Natural killer cell (primary cell): ENCODE results near the gene JMJD8. TPM values are rescaled to one million over a fixed set of nuclear protein-coding genes. Genes with fewer than 3 reads are reported as not detected.

ENCODE experiments used
- ATAC-seq, 3 donors: fragments of 150-1000 bp in 2 of 3; fragments of 200-7000 bp in 1 of 3; cut with Tn5 transposase; 1 replicate in 1 of 3; 2 replicates in 2 of 3; pipeline ENCODE4 v1.10.0; 2021; ENCODE audit warnings: mild to moderate bottlenecking in 2 of 3, moderate library complexity in 2 of 3
- DNase-seq, 2 donors: peaks; one replicate each; pipeline versions ENCODE4 v3.0.0 to v3.0.0-alpha.2; 2013 to 2021; ENCODE audit warnings: mixed read lengths in 1 of 2
- H3K27ac ChIP-seq: one replicate; pipeline ENCODE4 v1.5.1; 2013; ENCODE audit warnings: mild to moderate bottlenecking, low read length
- H3K27me3 ChIP-seq: one replicate; pipeline ENCODE4 v1.6.1; 2013; ENCODE audit warnings: low read length; ENCODE audit not compliant: control insufficient read depth, insufficient read depth
- H3K36me3 ChIP-seq: one replicate; pipeline ENCODE4 v1.6.1; 2013; ENCODE audit warnings: low read length; ENCODE audit not compliant: control insufficient read depth, insufficient read depth
- H3K4me1 ChIP-seq: one replicate; pipeline ENCODE4 v1.6.1; 2013; ENCODE audit warnings: low read length; ENCODE audit not compliant: control insufficient read depth, insufficient read depth
- H3K4me3 ChIP-seq: one replicate; pipeline ENCODE4 v1.5.1; 2013; ENCODE audit warnings: low read length
- H3K9me3 ChIP-seq: one replicate; pipeline ENCODE4 v1.6.1; 2013; ENCODE audit warnings: low read length; ENCODE audit not compliant: control insufficient read depth, insufficient read depth
- H3K27ac Mint-ChIP-seq, 2 donors: one replicate each; pipeline ENCODE4 v1.8.0; 2022; ENCODE audit warnings: mild to moderate bottlenecking in 2 of 2, mixed read lengths in 2 of 2, moderate library complexity in 1 of 2
- H3K27me3 Mint-ChIP-seq, 2 donors: one replicate each; pipeline ENCODE4 v1.8.0; 2022; ENCODE audit warnings: low read depth in 2 of 2, mixed read lengths in 2 of 2
- H3K36me3 Mint-ChIP-seq: one replicate; pipeline ENCODE4 v1.8.0; 2022; ENCODE audit warnings: mixed read lengths
- H3K4me1 Mint-ChIP-seq, 2 donors: one replicate each; pipeline ENCODE4 v1.8.0; 2022; ENCODE audit warnings: mixed read lengths in 2 of 2
- H3K4me3 Mint-ChIP-seq: one replicate; pipeline ENCODE4 v1.8.0; 2022; ENCODE audit warnings: mild to moderate bottlenecking, moderate library complexity, mixed read lengths
- H3K9me3 Mint-ChIP-seq, 2 donors: one replicate each; pipeline ENCODE4 v1.8.0; 2022; ENCODE audit warnings: mixed read lengths in 2 of 2
- WGBS: methylation state at CpG from one replicate; pipeline ENCODE4 v1.1.7; 2013; ENCODE audit warnings: missing lambda C conversion rate; ENCODE audit not compliant: insufficient coverage; 5-methylcytosine and 5-hydroxymethylcytosine counted together
- intact Hi-C: fragments of 100-400 bp; cut with micrococcal nuclease; formaldehyde crosslinking; loops from one replicate; pipeline ENCODE4 v1.14.2; 2022
- total RNA-seq, 4 donors: library from RNA; stranded (reverse); fragments of 120-200 nt in 1 of 4; gene quantifications; one replicate each; pipeline versions ENCODE4 v1.2.3 to v1.2.4, GENCODE V29; 2013 to 2022
- TF ChIP-seq, protein P1 (sequence below): fragments of 200-600 bp; IDR thresholded peaks from one replicate; pipeline ENCODE4 v1.8.0; 2022; ENCODE audit warnings: antibody characterized with exemption

The JMJD8 gene
- total RNA-seq, 3 donors from 2014 or later (not counting 1 experiment from before 2014, with no cell fraction given) = 29.5 to 32.6 (median 31.5) TPM

DNA sequence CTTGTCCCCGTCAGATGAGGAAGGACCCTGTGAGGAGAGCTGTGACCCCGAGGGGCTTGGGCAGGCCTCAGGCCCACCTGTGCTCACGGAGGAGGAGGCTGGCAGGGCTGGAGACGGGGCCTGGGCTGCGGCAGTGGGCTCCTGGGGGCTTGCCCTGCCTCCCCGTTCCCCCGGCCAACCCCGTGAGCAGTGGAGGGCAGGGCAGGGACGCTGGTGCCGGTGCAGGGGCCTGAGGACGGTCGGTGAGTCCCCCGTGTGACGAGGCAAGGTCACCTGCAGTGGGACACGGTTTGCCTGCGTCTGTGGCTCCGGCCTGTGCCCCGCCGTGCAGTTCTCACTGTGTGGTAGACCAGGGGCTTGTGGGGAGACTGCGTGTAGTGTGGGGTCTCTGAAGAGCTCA lies 24.5 kb downstream of the JMJD8 start:
- intact Hi-C loops = loop anchor here (5.0 kb wide), 1 partner anchor 267 kb away; no protein-coding TSS in a partner anchor
- 87% methylated on average over 20 of the region's 20 CpGs for WGBS
- H3K4me1 Mint-ChIP-seq = peaks cover 4 to 13% of the 10 kb centered on the region in 2 donors

DNA sequence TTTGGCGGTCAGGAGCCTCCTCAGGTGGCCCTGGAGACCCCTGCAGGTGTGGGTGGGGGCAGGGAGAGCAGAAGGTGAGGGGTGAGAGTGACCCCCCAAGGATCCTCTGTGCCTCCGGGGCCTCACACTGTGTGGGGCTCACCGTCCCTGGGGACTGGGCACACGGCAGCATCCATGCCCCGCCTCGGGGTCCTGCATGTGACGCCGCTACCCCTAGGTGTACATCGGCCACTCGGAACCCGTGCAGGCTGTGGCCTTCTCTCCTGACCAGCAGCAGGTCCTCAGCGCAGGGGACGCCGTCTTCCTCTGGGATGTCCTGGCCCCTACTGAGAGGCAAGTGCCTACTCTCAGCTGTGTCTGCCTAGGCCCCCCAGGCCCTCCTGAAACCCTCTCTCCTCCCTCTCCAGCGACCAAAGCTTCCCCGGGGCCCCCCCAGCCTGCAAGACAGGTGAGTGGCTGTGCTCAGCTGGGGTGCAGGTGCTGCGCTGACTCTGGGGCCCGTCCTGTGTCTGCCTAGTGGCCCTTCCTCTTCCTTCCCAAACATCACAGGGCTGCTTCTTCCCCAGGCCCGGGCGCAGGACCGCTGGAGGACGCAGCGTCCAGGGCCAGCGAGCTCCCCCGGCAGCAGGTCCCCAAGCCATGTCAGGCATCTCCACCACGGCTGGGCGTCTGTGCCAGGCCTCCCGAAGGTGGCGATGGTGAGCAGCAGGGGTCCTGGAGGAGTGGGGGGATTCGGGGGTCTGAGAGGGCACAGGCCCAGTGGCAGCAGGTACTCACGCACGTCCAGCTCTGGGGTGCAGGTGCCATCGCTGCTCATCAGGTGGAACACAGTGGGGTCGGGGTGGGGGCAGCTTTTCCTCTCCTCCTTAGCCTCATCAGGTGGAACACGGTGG lies 25.2 kb downstream of the JMJD8 start:
- no peak overlapping the region for H3K4me3 Mint-ChIP-seq
- no peaks in the 10 kb centered on the region for H3K27me3 Mint-ChIP-seq
- WGBS = 96% methylated on average over 35 of the region's 35 CpGs
- H3K4me1 ChIP-seq = peaks cover 18% of the 10 kb centered on the region
- H3K27ac Mint-ChIP-seq = no peak overlapping the region
- intact Hi-C loops = no loop called here
- ATAC-seq (no peak), DNase-seq (no peak)
- no peaks in the 10 kb centered on the region for H3K9me3 ChIP-seq
- no peaks in the 10 kb centered on the region for H3K27me3 ChIP-seq
- no peaks in the 10 kb centered on the region for H3K36me3 ChIP-seq
- TF ChIP-seq, protein P1, sequence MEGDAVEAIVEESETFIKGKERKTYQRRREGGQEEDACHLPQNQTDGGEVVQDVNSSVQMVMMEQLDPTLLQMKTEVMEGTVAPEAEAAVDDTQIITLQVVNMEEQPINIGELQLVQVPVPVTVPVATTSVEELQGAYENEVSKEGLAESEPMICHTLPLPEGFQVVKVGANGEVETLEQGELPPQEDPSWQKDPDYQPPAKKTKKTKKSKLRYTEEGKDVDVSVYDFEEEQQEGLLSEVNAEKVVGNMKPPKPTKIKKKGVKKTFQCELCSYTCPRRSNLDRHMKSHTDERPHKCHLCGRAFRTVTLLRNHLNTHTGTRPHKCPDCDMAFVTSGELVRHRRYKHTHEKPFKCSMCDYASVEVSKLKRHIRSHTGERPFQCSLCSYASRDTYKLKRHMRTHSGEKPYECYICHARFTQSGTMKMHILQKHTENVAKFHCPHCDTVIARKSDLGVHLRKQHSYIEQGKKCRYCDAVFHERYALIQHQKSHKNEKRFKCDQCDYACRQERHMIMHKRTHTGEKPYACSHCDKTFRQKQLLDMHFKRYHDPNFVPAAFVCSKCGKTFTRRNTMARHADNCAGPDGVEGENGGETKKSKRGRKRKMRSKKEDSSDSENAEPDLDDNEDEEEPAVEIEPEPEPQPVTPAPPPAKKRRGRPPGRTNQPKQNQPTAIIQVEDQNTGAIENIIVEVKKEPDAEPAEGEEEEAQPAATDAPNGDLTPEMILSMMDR = no peak
- no peaks in the 10 kb centered on the region for H3K36me3 Mint-ChIP-seq
- H3K4me1 Mint-ChIP-seq = peaks cover 4 to 13% of the 10 kb centered on the region in 2 donors
- H3K9me3 Mint-ChIP-seq = no peaks in the 10 kb centered on the region
- no peak overlapping the region for H3K4me3 ChIP-seq
- H3K27ac ChIP-seq = no peak overlapping the region

More for the DNA sequence above, 24.5 kb downstream of the JMJD8 start:
- no peak overlapping the region for H3K4me3 ChIP-seq
- H3K27ac Mint-ChIP-seq = no peak overlapping the region
- peaks cover 18% of the 10 kb centered on the region for H3K4me1 ChIP-seq
- DNase-seq = no peak
- H3K27ac ChIP-seq = no peak overlapping the region
- no peaks in the 10 kb centered on the region for H3K9me3 Mint-ChIP-seq
- H3K36me3 ChIP-seq = no peaks in the 10 kb centered on the region
- H3K27me3 Mint-ChIP-seq = no peaks in the 10 kb centered on the region
- no peak overlapping the region for H3K4me3 Mint-ChIP-seq
- no peaks in the 10 kb centered on the region for H3K27me3 ChIP-seq
- no peaks in the 10 kb centered on the region for H3K9me3 ChIP-seq
- TF ChIP-seq, protein P1 = no peak
- no peaks in the 10 kb centered on the region for H3K36me3 Mint-ChIP-seq
- no peak for ATAC-seq

DNA sequence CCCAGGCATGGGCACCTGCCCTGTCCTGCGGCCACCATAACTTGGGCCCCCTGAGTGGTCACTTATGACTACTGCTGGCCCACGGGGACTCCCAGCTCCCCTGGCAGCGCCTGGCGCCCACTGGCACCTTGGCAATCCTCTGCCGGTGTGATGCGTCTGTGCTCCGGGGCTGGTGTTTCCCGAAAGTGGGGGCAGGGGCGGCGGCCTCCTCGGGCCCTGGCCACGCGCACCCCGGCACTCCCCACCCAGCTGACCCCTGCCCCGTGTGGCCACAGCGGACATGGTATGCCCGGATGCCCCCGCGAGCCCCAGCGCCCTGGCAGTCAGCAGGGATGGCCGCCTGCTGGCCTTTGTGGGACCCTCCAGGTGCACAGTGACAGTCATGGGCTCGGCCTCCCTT lies 26.6 kb downstream of the JMJD8 start:
- no peaks in the 10 kb centered on the region for H3K9me3 ChIP-seq
- intact Hi-C loops = no loop called here
- Mint-ChIP-seq H3K27me3 (no peaks in the 10 kb centered on the region), H3K9me3 (no peaks in the 10 kb centered on the region), H3K4me1 (peaks cover 4 to 13% of the 10 kb centered on the region in 2 donors), H3K27ac (no peak overlapping the region), H3K36me3 (no peaks in the 10 kb centered on the region), H3K4me3 (no peak overlapping the region)
- H3K4me3 ChIP-seq = no peak overlapping the region
- no peaks in the 10 kb centered on the region for H3K36me3 ChIP-seq
- 97% methylated on average over 22 of the region's 22 CpGs for WGBS
- DNase-seq = no peak
- no peaks in the 10 kb centered on the region for H3K27me3 ChIP-seq
- H3K4me1 ChIP-seq = peaks cover 18% of the 10 kb centered on the region
- TF ChIP-seq, protein P1 = no peak
- H3K27ac ChIP-seq = no peak overlapping the region
- no peak for ATAC-seq
